MM.1S (cell line): Measurements from ENCODE around the gene MRPL19.

Source experiments
- CTCF ChIP-seq: fragments of 300-600 bp; sonication (generic); IDR thresholded peaks from 2 replicates; pipeline ENCODE4 v1.5.1; 2016; ENCODE audit warnings: antibody characterized with exemption, low read length, mixed read lengths
- EZH2 ChIP-seq: fragments of 300-600 bp; sonication (generic); optimal IDR thresholded peaks from 2 replicates; pipeline ENCODE3; 2017; ENCODE audit warnings: low read depth, mild to moderate bottlenecking, antibody characterized with exemption, low read length, mixed read lengths
- EZH2phosphoT487 ChIP-seq: fragments of 300-600 bp; sonication (generic); IDR thresholded peaks from 2 replicates; pipeline ENCODE4 v1.6.1; 2018; ENCODE audit warnings: antibody characterized with exemption, low read length

GRCh38 chr2:75619956-75620740 is 26.4 kb upstream of the MRPL19 start:
- TF ChIP-seq CTCF (no peak), EZH2 (no peak), EZH2phosphoT487 (no peak)
